Trophoblast cell (in vitro differentiated cells and primary cell): ENCODE data around the gene LGALSL.

ENCODE experiments used
- DNase-seq, 2 donors: peaks; one replicate each; pipeline ENCODE4 v3.0.0-alpha.2; 2016
- H2AFZ ChIP-seq: 2 replicates; pipeline ENCODE4 v1.6.1; 2013; ENCODE audit warnings: low read length, moderate library complexity, mild to moderate bottlenecking; ENCODE audit not compliant: insufficient read depth, poor library complexity
- H2AK5ac ChIP-seq: 2 replicates; pipeline ENCODE4 v1.6.1; 2013; ENCODE audit warnings: mild to moderate bottlenecking, low read length
- H2BK120ac ChIP-seq: 2 replicates; pipeline ENCODE4 v1.6.1; 2013; ENCODE audit warnings: low read length, mild to moderate bottlenecking, moderate library complexity; ENCODE audit not compliant: insufficient read depth, poor library complexity
- H2BK12ac ChIP-seq: 2 replicates; pipeline ENCODE4 v1.6.1; 2013; ENCODE audit warnings: mild to moderate bottlenecking, low read length, moderate library complexity
- H2BK5ac ChIP-seq: 2 replicates; pipeline ENCODE4 v1.6.1; 2013; ENCODE audit warnings: low read length, low read depth, moderate library complexity, mild to moderate bottlenecking; ENCODE audit not compliant: poor library complexity
- H3K14ac ChIP-seq: 2 replicates; pipeline ENCODE4 v1.6.1; 2013; ENCODE audit warnings: mild to moderate bottlenecking, low read length
- H3K18ac ChIP-seq: 2 replicates; pipeline ENCODE4 v1.6.1; 2013; ENCODE audit warnings: mild to moderate bottlenecking, low read length
- H3K23ac ChIP-seq: 2 replicates; pipeline ENCODE4 v1.6.1; 2013; ENCODE audit warnings: low read length
- H3K27ac ChIP-seq: 2 replicates; pipeline ENCODE4 v1.5.1; 2013; ENCODE audit warnings: low read depth, mild to moderate bottlenecking, inconsistent platforms, low read length, moderate library complexity
- H3K27me3 ChIP-seq: 2 replicates; pipeline ENCODE4 v1.6.1; 2013; ENCODE audit warnings: inconsistent platforms, mild to moderate bottlenecking, low read length, moderate library complexity; ENCODE audit not compliant: insufficient read depth
- H3K36me3 ChIP-seq, 2 experiments: 1 replicate in 1 of 2; 2 replicates in 1 of 2; pipeline ENCODE4 v1.6.1; 2013; ENCODE audit warnings: low read length in 2 of 2, mild to moderate bottlenecking in 2 of 2, moderate library complexity in 1 of 2; ENCODE audit not compliant: insufficient read depth in 2 of 2, control insufficient read depth in 1 of 2
- H3K4ac ChIP-seq: 2 replicates; pipeline ENCODE4 v1.6.1; 2013; ENCODE audit warnings: low read depth, mild to moderate bottlenecking, low read length, moderate library complexity
- H3K4me1 ChIP-seq, 2 experiments: 1 replicate in 1 of 2; 2 replicates in 1 of 2; pipeline ENCODE4 v1.6.1; 2013; ENCODE audit warnings: low read length in 2 of 2, mild to moderate bottlenecking in 2 of 2, moderate library complexity in 1 of 2; ENCODE audit not compliant: insufficient read depth in 2 of 2, control insufficient read depth in 1 of 2
- H3K4me2 ChIP-seq: 2 replicates; pipeline ENCODE4 v1.6.1; 2013; ENCODE audit warnings: inconsistent platforms, mild to moderate bottlenecking, low read length, moderate library complexity
- H3K4me3 ChIP-seq: 2 replicates; pipeline ENCODE4 v1.5.1; 2013; ENCODE audit warnings: mild to moderate bottlenecking, low read depth, low read length, inconsistent platforms
- H3K79me1 ChIP-seq: one replicate; pipeline ENCODE4 v1.6.1; 2013; ENCODE audit warnings: low read length
- H3K79me2 ChIP-seq: 2 replicates; pipeline ENCODE4 v1.6.1; 2013; ENCODE audit warnings: low read length, mild to moderate bottlenecking; ENCODE audit not compliant: control insufficient read depth, insufficient read depth, poor library complexity
- H3K9ac ChIP-seq: 2 replicates; pipeline ENCODE4 v1.6.1; 2013; ENCODE audit warnings: mild to moderate bottlenecking, low read length
- H3K9me3 ChIP-seq: 2 replicates; pipeline ENCODE4 v1.6.1; 2013; ENCODE audit warnings: low read depth, mild to moderate bottlenecking, control low read depth, inconsistent platforms, low read length; ENCODE audit not compliant: insufficient read depth
- H4K12ac ChIP-seq: 2 replicates; pipeline ENCODE4 v1.6.1; 2013; ENCODE audit warnings: low read depth, mild to moderate bottlenecking, low read length, moderate library complexity
- H4K8ac ChIP-seq: 2 replicates; pipeline ENCODE4 v1.6.1; 2013; ENCODE audit warnings: low read depth, mild to moderate bottlenecking, low read length, moderate library complexity
- H4K91ac ChIP-seq: one replicate; pipeline ENCODE4 v1.6.1; 2013; ENCODE audit warnings: low read depth, mild to moderate bottlenecking, low read length, moderate library complexity
- WGBS: extraction: QIAGEN DNeasy Blood & Tissue Kit; methylation state at CpG from one replicate; pipeline ENCODE4 v1.1.7; 2013; ENCODE audit warnings: missing lambda C conversion rate; ENCODE audit not compliant: insufficient read length, insufficient coverage; ENCODE audit errors: extremely low coverage; 5-methylcytosine and 5-hydroxymethylcytosine counted together

The LGALSL gene

GRCh38 chr2:64417624-64418023 lies 36.3 kb upstream of the LGALSL start:
- no peak overlapping the region for H4K91ac ChIP-seq

GRCh38 chr2:64419596-64420165 lies 34.3 kb upstream of the LGALSL start:
- Histone ChIP-seq H3K14ac (no peak overlapping the region), H2BK5ac (no peak overlapping the region), H2AFZ (no peak overlapping the region), H3K36me3 (no peaks in the 10 kb centered on the region), H3K9ac (no peak overlapping the region), H3K23ac (no peak overlapping the region), H3K79me1 (no peaks in the 10 kb centered on the region), H4K91ac (no peak overlapping the region), H3K18ac (no peak overlapping the region), H3K27ac (no peak overlapping the region), H4K8ac (no peak overlapping the region), H3K4me2 (no peak overlapping the region), H2BK12ac (no peak overlapping the region), H3K27me3 (no peaks in the 10 kb centered on the region), H3K79me2 (no peaks in the 10 kb centered on the region), H2AK5ac (no peak overlapping the region), H3K4ac (no peak overlapping the region), H3K4me3 (no peak overlapping the region), H3K9me3 (no peaks in the 10 kb centered on the region), H2BK120ac (no peak overlapping the region), H3K4me1 (no peaks in the 10 kb centered on the region), H4K12ac (no peak overlapping the region)
- WGBS = no CpG with 5 or more reads among the region's 2 CpGs
- no peak for DNase-seq

More at GRCh38 chr2:64417624-64418023, 36.3 kb upstream of the LGALSL start:
- no peaks in the 10 kb centered on the region for H3K4me1 ChIP-seq
- H3K27me3 ChIP-seq = no peaks in the 10 kb centered on the region
- H3K4me3 ChIP-seq = no peak overlapping the region
- no peak overlapping the region for H3K4ac ChIP-seq
- H2BK120ac ChIP-seq = no peak overlapping the region
- H3K4me2 ChIP-seq = no peak overlapping the region
- no peak overlapping the region for H2AFZ ChIP-seq
- WGBS = no CpG with 5 or more reads among the region's 3 CpGs
- no peak overlapping the region for H3K14ac ChIP-seq
- no peak overlapping the region for H3K27ac ChIP-seq
- no peak overlapping the region for H4K12ac ChIP-seq
- no peak overlapping the region for H2AK5ac ChIP-seq
- no peak for DNase-seq
- no peak overlapping the region for H2BK12ac ChIP-seq
- no peak overlapping the region for H3K9ac ChIP-seq
- H3K36me3 ChIP-seq = no peaks in the 10 kb centered on the region
- H3K9me3 ChIP-seq = no peaks in the 10 kb centered on the region
- no peak overlapping the region for H3K18ac ChIP-seq
- H3K23ac ChIP-seq = no peak overlapping the region
- no peaks in the 10 kb centered on the region for H3K79me1 ChIP-seq
- H2BK5ac ChIP-seq = no peak overlapping the region
- H3K79me2 ChIP-seq = no peaks in the 10 kb centered on the region
- no peak overlapping the region for H4K8ac ChIP-seq

- no peak for DNase-seq
- Histone ChIP-seq H3K14ac (no peak overlapping the region), H3K23ac (no peak overlapping the region), H3K4me3 (no peak overlapping the region), H2AK5ac (no peak overlapping the region), H2BK120ac (no peak overlapping the region), H3K18ac (no peak overlapping the region), H3K79me1 (no peaks in the 10 kb centered on the region), H3K36me3 (no peaks in the 10 kb centered on the region), H2AFZ (no peak overlapping the region), H4K8ac (no peak overlapping the region), H3K79me2 (no peaks in the 10 kb centered on the region), H3K4ac (no peak overlapping the region), H4K12ac (no peak overlapping the region), H3K27ac (no peak overlapping the region), H2BK5ac (no peak overlapping the region), H3K4me2 (no peak overlapping the region), H4K91ac (no peak overlapping the region), H2BK12ac (no peak overlapping the region), H3K9me3 (no peaks in the 10 kb centered on the region), H3K4me1 (no peaks in the 10 kb centered on the region), H3K27me3 (no peaks in the 10 kb centered on the region), H3K9ac (no peak overlapping the region)
These were observed 33.3 kb upstream of the LGALSL start for GRCh38 chr2:64420677-64421076.

- Histone ChIP-seq H3K14ac (no peak overlapping the region), H3K79me1 (no peaks in the 10 kb centered on the region), H4K8ac (no peak overlapping the region), H4K12ac (no peak overlapping the region), H3K27ac (no peak overlapping the region), H3K4me3 (no peak overlapping the region), H2BK120ac (no peak overlapping the region), H3K4me1 (no peaks in the 10 kb centered on the region), H3K4me2 (no peak overlapping the region), H2BK5ac (no peak overlapping the region), H3K18ac (no peak overlapping the region), H3K9me3 (no peaks in the 10 kb centered on the region), H3K23ac (no peak overlapping the region), H2BK12ac (no peak overlapping the region), H3K79me2 (no peaks in the 10 kb centered on the region), H3K9ac (no peak overlapping the region), H3K27me3 (no peaks in the 10 kb centered on the region), H4K91ac (no peak overlapping the region), H2AFZ (no peak overlapping the region), H3K36me3 (no peaks in the 10 kb centered on the region), H3K4ac (no peak overlapping the region), H2AK5ac (no peak overlapping the region)
- no peak for DNase-seq
- no CpG with 5 or more reads among the region's 5 CpGs for WGBS
These were observed 32.8 kb upstream of the LGALSL start for GRCh38 chr2:64421201-64421600.
